ENCODE measurements around the gene STX12.

The STX12 gene

GRCh38 chr1:27872802-27873551 lies 100.0 kb downstream of the STX12 start:
- DNase-seq (ENCODE audit: low spot score) = peak; percentile 51

DNA sequence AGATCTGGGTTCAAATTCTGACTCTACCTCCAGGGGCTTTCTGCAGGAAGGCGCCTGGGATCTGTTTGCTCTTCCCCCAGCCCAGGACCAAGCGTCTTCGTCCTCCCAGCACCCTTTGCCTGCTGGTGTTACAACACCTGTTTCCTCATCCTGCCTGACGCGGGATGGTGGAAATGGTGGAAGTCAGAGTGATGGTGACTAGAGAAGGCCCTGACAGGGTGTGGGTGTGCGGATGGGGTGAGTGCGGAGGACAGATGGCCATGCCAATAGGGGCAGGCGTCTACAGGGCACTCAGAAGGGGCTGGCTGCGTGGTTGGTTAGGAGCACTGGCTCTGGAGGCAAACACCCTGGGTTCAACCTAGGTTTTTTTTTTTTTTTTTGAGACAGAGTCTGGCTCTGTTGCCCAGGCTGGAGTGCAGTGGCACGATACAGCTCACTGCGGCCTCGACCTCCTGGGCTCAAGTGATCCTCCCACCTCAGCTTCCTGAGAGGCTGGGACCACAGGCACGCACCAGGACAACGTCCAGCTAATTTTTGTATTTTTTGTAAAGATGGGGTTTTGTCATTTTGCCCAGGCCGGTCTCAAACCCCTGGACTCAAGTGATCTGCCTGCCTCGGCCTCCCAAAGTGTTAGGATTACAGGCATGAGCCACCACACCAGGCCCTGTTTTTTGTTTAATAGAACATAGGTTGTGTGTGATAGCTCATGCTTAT lies 100.8 kb downstream of the STX12 start:
- no peak for DNase-seq (ENCODE audit: low spot score)
- in situ Hi-C loops (cut with MboI; ENCODE audit: low pct_unique_long_range_greater_than_20kb, low sequenced_read_pairs, unreplicated experiment) = no loop called here
- no peak for TF ChIP-seq CTCF (IDR thresholded peaks at IDR 0.05; ENCODE audit: extremely low read depth, insufficient read depth, missing control alignments)

More at GRCh38 chr1:27872802-27873551, 100.0 kb downstream of the STX12 start:
- TF ChIP-seq CTCF (IDR thresholded peaks at IDR 0.05; ENCODE audit: extremely low read depth, insufficient read depth, missing control alignments) = no peak
- in situ Hi-C loops (cut with MboI; ENCODE audit: low pct_unique_long_range_greater_than_20kb, low sequenced_read_pairs, unreplicated experiment) = no loop called here
